Measurements from ENCODE around the gene ARHGDIB.

DNA sequence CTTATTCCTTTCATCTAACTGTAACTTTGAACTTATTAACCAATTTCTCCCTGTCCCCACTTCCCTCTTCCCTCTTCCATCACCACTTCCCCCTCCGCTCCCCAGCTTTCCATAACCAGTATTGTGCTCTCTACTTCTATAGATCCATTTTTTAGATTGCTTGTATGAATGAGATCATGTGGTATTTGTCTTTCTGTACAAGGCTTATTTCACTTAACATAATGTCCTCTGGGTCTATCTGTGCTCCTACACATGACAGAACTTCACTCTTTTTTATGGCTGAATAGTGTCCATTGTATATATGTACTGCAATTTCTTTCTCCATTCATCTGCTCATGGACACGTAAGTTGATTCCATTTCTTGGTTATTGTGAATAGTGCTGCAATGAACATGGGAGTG, 37.5 kb downstream of the ARHGDIB start:
- TF ChIP-seq ZNF274 (IDR thresholded peaks at IDR 0.05; ENCODE audit: low read depth, low read length) (no peak), YY1 (IDR thresholded peaks at IDR 0.05; ENCODE audit: insufficient read depth, insufficient read length) (no peak), SUZ12 (IDR thresholded peaks at IDR 0.05; ENCODE audit: extremely low read depth, insufficient read depth, insufficient read length) (no peak)
